Activated CD4-positive, alpha-beta memory T cell treated with anti-CD3 and anti-CD28 coated beads for 36 hours (primary cell): ENCODE results near the gene SMARCC2. TPM values are rescaled to one million over a fixed set of nuclear protein-coding genes. Genes with fewer than 3 reads are reported as not detected.
"Not testable (repeated sequence)": the region's sequence is repeated elsewhere in the genome, so short reads cannot be mapped to it uniquely, and the experiment has no call there.

Source experiments
- CTCF ChIA-PET: fragments of 350-600 bp; sonication (Branson Sonifier 250); formaldehyde crosslinking; loops from one replicate; lab custom pipeline; 2021; ENCODE audit warnings: antibody characterized with exemption, inconsistent platforms; lab: Charles Lee
- POLR2A ChIA-PET: fragments of 350-600 bp; sonication (Branson Sonifier 250); formaldehyde crosslinking; loops from one replicate; lab custom pipeline; 2021; ENCODE audit warnings: antibody characterized with exemption; lab: Charles Lee
- DNase-seq: peaks from one replicate; pipeline ENCODE4 v3.0.0-alpha.2; 2020
- H3K27ac Mint-ChIP-seq: one replicate; pipeline ENCODE4 v1.8.0; 2021; ENCODE audit warnings: mixed read lengths
- H3K27me3 Mint-ChIP-seq: one replicate; pipeline ENCODE4 v1.8.0; 2021; ENCODE audit warnings: mixed read lengths
- H3K36me3 Mint-ChIP-seq: one replicate; pipeline ENCODE4 v1.8.0; 2021; ENCODE audit warnings: mixed read lengths
- H3K4me1 Mint-ChIP-seq: one replicate; pipeline ENCODE4 v1.8.0; 2021; ENCODE audit warnings: low read depth, mixed read lengths
- H3K4me3 Mint-ChIP-seq: one replicate; pipeline ENCODE4 v1.8.0; 2021; ENCODE audit warnings: mild to moderate bottlenecking, mixed read lengths
- H3K9me3 Mint-ChIP-seq: one replicate; pipeline ENCODE4 v1.8.0; 2021; ENCODE audit warnings: mixed read lengths
- intact Hi-C: fragments of 100-400 bp; cut with micrococcal nuclease; formaldehyde crosslinking; loops from one replicate; pipeline ENCODE4 v1.15.1; 2023
- total RNA-seq, 2 experiments: library from RNA; stranded (reverse); gene quantifications; one replicate each; pipeline ENCODE4 v1.2.3, GENCODE V29; 2021

The SMARCC2 gene
- total RNA-seq, 2 experiments from 2014 or later, result 96.4 to 103 TPM

DNA sequence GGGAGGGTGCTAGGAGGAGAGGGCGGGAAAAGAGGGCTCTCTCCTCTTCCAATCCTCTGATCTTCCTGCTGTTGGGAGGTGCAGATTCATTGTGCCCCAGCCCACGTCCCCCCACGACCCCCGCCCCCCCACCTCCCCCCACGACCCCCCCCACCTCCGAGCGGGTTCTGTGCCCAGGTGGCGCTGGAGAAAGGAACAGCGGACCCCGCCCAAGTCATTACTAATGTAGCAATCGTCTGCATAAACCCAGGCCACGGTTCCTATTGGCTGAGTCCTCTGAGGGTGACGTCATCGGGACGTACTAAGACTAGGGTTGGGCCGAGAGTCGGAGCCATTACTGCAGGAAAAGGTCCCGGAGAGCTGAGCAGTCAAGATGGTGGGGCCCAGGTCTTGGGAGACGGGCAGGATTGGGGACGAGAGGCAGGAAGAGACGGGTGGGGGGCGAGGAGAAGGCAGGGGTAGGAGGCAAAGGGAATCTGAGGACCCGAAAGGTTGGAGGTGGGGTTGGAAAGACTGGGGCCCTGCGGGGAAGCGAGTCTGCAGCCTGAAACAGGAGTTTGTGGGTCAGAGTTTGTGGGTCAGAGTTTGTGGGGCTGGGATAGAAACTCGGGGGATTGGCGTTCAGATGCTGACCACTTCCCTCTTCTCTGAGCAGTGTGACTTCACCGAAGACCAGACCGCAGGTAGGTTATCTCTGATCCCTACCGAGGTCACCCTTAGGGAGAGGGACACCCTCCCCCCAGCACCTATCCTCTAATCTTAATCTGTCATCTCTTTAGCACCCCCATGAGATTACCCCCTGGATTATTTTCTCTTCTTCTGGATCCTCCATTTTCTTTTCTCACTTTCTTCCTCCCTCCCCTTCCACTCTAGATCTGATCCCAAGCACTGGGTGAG is 31.0 kb downstream of the SMARCC2 start, which contains the start of gene MYL6:
TSS of gene MYL6 (plus strand) at position 331 of the 897 bp plus-strand sequence. CDS start at position 374, 43 bp downstream.
- Mint-ChIP-seq H3K4me1 (peaks cover 42% of the 10 kb centered on the region), H3K36me3 (peaks cover 51% of the 10 kb centered on the region), H3K4me3 (peak within 1 kb of the TSS; percentile 95), H3K9me3 (no peaks in the 10 kb centered on the region), H3K27me3 (no peaks in the 10 kb centered on the region), H3K27ac (peak within 1 kb of the TSS; percentile 98)
- peak; percentile 95 for DNase-seq
- intact Hi-C loops, result loop anchor here (1.0 to 2.0 kb wide), 4 partner anchors 32 to 180 kb away; partner anchors contain the start of genes CS, IL23A and ZC3H10
- ChIA-PET POLR2A (interaction anchor here (0.6 to 2.4 kb wide), 9 partner anchors 9 to 366 kb away, joined by 3 to 17 read pairs (median 5); partner anchors contain the start of genes ESYT1, SMARCC2 and ZC3H10), CTCF (interaction anchor here (1.4 to 6.2 kb wide), 6 partner anchors 30 to 63 kb away, joined by 4 to 48 read pairs (median 10); partner anchors contain the start of genes ESYT1, RNF41, RPL41 and SMARCC2)

DNA sequence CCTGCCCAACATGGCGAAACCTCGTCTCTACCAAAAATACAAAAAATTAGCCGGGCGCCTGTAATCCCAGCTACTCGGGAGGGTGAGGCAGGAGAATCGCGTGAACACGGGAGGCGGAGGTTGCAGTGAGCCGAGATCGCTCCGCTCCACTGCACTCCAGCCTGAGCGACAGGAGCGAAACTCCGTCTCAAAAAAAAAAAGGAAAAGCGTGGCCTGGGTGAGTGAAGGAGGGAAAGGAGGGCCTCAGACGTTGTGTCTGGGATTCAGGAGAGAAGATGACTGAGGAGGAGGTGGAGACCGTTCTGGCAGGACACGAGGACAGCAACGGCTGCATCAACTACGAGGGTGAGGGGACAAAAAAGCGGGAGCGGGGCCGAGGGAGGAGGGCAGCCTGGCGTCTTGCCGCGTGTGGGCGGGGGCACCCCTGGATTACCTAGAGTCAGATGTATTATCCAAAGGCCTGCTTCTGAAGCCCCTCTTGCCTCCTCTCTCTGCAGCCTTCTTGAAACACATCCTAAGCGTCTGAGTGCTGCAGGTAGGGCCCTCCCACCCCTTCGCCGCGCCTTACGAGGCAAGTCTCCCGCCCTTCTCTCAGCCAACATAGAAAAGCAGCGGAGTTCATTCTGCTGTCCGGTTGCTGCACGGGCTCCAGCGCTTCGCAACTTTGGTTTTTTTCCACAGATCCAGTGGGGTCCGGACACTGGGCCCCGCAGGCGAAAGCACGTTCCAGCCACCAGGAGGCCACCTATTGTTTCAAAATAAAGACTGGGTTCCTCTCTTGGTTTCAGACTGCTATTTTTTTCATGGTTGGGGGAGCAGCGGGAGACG is 31.9 kb downstream of the SMARCC2 start:
- intact Hi-C loops, result loop anchor here (1.0 to 2.0 kb wide), 4 partner anchors 31 to 181 kb away; partner anchors contain the start of genes CS, IL23A and ZC3H10
- ChIA-PET CTCF (interaction anchor here (0.9 to 6.2 kb wide), 7 partner anchors 31 to 41 kb away, joined by 3 to 48 read pairs (median 6); partner anchors contain the start of genes ESYT1, RPL41, SMARCC2 and ZC3H10), POLR2A (interaction anchor here (0.9 to 2.4 kb wide), 7 partner anchors 29 to 54 kb away, joined by 3 to 17 read pairs (median 10); partner anchors contain the start of genes ESYT1, SMARCC2 and ZC3H10)
- peak; percentile 72 for DNase-seq
- H3K36me3 Mint-ChIP-seq, result peaks cover 49% of the 10 kb centered on the region
- peak overlapping the region; percentile 95 for H3K4me3 Mint-ChIP-seq
- H3K27ac Mint-ChIP-seq, result peak overlapping the region; percentile 98
- H3K27me3 Mint-ChIP-seq, result no peaks in the 10 kb centered on the region
- peaks cover 43% of the 10 kb centered on the region for H3K4me1 Mint-ChIP-seq
- H3K9me3 Mint-ChIP-seq, result no peaks in the 10 kb centered on the region

DNA sequence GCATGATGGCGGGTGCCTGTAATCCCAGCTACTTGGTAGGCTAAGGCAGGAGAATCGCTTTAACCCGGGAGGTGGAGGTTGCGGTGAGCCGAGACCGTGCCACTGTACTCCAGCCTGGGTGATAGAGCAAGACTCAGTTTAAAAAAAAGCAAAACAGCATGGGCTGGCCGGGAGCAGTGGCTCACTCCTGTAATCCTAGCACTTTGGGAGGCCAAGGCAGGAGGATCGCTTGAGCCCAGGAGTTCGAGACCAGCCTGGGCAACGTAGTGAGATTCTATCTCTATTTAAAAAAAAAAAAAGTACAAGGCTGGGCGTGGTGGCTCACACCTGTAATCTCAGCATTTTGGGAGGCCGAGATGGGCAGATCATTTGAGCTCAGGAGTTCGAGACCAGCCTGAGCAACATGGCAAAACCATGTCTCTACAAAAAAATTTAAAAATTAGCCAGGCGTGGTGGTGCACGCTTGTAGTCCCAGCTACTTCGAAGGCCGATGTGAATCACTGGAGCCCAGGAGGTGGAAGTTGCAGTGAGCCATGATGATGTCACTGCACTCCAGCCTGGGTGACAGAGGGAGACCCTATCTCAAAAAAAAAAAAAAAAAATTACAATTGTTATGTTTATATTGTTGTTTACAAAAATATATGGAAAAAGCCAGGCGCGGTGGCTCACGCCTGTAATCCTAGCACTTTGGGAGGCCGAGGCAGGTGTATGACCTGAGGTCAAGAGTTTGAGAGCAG is 32.7 kb downstream of the SMARCC2 start:
- peaks cover 39% of the 10 kb centered on the region for H3K4me1 Mint-ChIP-seq
- DNase-seq, intact Hi-C loops, H3K9me3 Mint-ChIP-seq, H3K27me3 Mint-ChIP-seq: not testable (repeated sequence)
- CTCF ChIA-PET, result interaction anchor here (0.6 to 1.3 kb wide), 4 partner anchors 30 to 85 kb away, joined by 3 to 5 read pairs (median 3); partner anchors contain the start of gene ZC3H10
- POLR2A ChIA-PET, result interaction anchor here (0.9 to 1.4 kb wide), 2 partner anchors 33 to 38 kb away, joined by 3 to 6 read pairs; partner anchors contain the start of genes SMARCC2 and ZC3H10
- H3K4me3 Mint-ChIP-seq, result peak overlapping the region; percentile 95
- peaks cover 45% of the 10 kb centered on the region for H3K36me3 Mint-ChIP-seq
- peak overlapping the region; percentile 98 for H3K27ac Mint-ChIP-seq

DNA sequence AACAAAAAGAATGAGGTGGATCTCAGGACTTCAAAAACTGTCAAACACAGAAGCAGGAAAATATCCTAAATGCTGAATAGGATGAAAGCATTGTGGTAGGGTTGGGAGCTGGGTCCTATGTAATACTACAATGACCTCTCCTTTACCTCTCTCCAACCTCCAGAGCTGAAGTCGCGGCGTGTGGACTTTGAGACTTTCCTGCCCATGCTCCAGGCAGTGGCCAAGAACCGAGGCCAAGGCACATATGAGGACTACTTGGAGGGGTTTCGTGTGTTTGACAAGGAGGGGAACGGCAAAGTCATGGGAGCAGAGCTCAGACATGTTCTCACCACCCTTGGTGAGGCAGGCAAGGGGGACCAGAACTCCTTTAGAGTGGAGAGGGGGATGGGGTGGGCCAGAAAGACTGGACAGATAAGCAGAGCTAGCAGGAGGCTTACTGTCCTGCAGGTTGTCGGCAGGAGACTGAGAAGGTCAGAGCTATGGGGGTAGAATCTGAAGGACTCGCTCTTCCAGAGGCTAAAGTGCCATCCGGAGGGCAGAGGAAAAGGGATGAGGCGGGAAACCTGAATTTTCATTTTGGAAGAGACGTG is 33.9 kb downstream of the SMARCC2 start:
- no peaks in the 10 kb centered on the region for H3K27me3 Mint-ChIP-seq
- H3K4me1 Mint-ChIP-seq, result peaks cover 39% of the 10 kb centered on the region
- DNase-seq, result no peak
- intact Hi-C loops, result no loop called here
- CTCF ChIA-PET, result interaction anchor here (0.8 to 2.2 kb wide), 4 partner anchors 27 to 103 kb away, joined by 3 to 6 read pairs (median 3); partner anchors contain the start of genes ANKRD52, SMARCC2 and ZC3H10
- H3K27ac Mint-ChIP-seq, result no peak overlapping the region
- H3K4me3 Mint-ChIP-seq, result peak overlapping the region; percentile 1
- peaks cover 32% of the 10 kb centered on the region for H3K36me3 Mint-ChIP-seq
- POLR2A ChIA-PET, result interaction anchor here (1.0 to 1.6 kb wide), 2 partner anchors 34 to 51 kb away, joined by 5 read pairs; partner anchors contain the start of genes PA2G4 and SMARCC2
- no peaks in the 10 kb centered on the region for H3K9me3 Mint-ChIP-seq

DNA sequence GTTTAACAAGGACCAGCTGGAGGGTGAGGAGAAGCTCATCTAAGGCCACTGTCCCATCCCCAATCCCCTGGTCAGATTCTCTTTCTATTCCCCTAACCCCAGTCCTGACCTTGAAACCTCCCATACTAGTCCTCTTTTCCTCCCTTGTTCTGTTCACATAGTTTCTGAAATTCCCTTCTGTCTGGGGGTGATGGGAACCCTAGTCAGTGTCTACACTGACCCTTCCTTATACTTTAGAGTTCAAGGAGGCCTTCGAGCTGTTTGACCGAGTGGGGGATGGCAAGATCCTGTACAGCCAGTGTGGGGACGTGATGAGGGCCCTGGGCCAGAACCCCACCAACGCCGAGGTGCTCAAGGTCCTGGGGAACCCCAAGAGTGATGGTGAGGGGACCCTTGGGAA is 34.5 kb downstream of the SMARCC2 start:
- intact Hi-C loops, result no loop called here
- no peak overlapping the region for H3K4me3 Mint-ChIP-seq
- DNase-seq, result no peak
- H3K27ac Mint-ChIP-seq, result no peak overlapping the region
- no peaks in the 10 kb centered on the region for H3K27me3 Mint-ChIP-seq
- peaks cover 37% of the 10 kb centered on the region for H3K4me1 Mint-ChIP-seq
- ChIA-PET CTCF (interaction anchor here (0.8 to 2.2 kb wide), 6 partner anchors 26 to 103 kb away, joined by 3 to 7 read pairs (median 4); partner anchors contain the start of genes ANKRD52, SMARCC2 and ZC3H10), POLR2A (interaction anchor here (1.0 to 1.6 kb wide), 2 partner anchors 35 to 50 kb away, joined by 5 read pairs; partner anchors contain the start of genes PA2G4 and SMARCC2)
- H3K36me3 Mint-ChIP-seq, result peaks cover 26% of the 10 kb centered on the region
- H3K9me3 Mint-ChIP-seq, result no peaks in the 10 kb centered on the region

DNA sequence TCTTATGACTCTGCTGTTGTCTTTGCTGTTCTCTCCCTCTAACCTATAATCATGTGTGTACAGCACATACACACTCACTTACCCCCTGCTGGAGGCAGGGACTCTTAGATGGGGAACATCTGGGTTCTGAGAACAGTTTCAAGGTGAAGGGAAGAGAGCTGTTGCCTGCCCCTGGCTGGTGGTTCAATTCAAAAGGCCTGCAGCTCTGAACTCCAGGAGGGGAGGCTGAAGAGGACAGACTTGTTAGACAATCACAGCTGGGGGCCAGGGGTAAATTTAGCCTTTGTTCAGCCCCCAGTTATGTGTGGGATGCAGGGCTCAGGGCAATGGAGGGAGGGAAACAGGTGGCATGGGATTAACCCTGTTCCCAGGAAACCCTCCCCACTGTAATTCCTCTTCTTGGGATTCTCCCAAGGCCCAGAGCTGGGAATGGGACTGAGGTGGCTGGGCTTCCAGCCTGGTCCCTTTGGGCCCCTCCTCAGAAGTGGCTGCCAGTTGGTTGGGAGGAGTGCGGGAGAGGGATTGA is 35.0 kb downstream of the SMARCC2 start:
- Mint-ChIP-seq H3K27me3 (no peaks in the 10 kb centered on the region), H3K4me1 (peaks cover 36% of the 10 kb centered on the region), H3K9me3 (no peaks in the 10 kb centered on the region), H3K27ac (no peak overlapping the region), H3K4me3 (no peak overlapping the region), H3K36me3 (peaks cover 21% of the 10 kb centered on the region)
- DNase-seq, result no peak
- POLR2A ChIA-PET, result interaction anchor here (1.0 to 1.6 kb wide), 2 partner anchors 36 to 50 kb away, joined by 5 read pairs; partner anchors contain the start of genes PA2G4 and SMARCC2
- intact Hi-C loops, result no loop called here
- CTCF ChIA-PET, result interaction anchor here (1.0 to 2.2 kb wide), 4 partner anchors 28 to 104 kb away, joined by 3 to 7 read pairs (median 6); partner anchors contain the start of genes ANKRD52, SMARCC2 and ZC3H10

DNA sequence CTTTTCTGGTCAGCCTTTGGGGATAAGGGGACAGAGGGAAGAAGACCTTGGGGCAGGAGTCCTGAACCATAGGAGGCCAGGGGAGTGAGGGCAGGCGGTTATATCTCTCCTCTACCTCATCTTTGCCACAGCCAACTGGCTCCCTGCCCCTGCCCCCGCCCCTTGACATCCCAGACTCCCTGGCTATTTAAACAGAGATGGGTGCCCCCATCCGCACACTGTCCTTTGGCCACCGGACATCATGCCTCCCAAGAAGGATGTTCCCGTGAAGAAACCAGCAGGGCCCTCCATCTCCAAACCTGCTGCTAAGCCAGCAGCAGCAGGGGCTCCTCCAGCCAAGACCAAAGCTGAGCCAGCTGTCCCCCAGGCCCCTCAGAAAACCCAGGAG is 35.6 kb downstream of the SMARCC2 start:
- H3K4me1 Mint-ChIP-seq, result peaks cover 36% of the 10 kb centered on the region
- CTCF ChIA-PET, result interaction anchor here (1.0 to 2.2 kb wide), 3 partner anchors 27 to 36 kb away, joined by 5 to 7 read pairs (median 6); partner anchors contain the start of genes SMARCC2 and ZC3H10
- no peak for DNase-seq
- peaks cover 15% of the 10 kb centered on the region for H3K36me3 Mint-ChIP-seq
- POLR2A ChIA-PET, result no interaction called here
- H3K4me3 Mint-ChIP-seq, result peak overlapping the region; percentile 78
- no peaks in the 10 kb centered on the region for H3K9me3 Mint-ChIP-seq
- H3K27me3 Mint-ChIP-seq, result no peaks in the 10 kb centered on the region
- intact Hi-C loops, result loop anchor here (2.0 kb wide), 2 partner anchors 69 to 223 kb away; partner anchors contain the start of gene DGKA
- no peak overlapping the region for H3K27ac Mint-ChIP-seq

DNA sequence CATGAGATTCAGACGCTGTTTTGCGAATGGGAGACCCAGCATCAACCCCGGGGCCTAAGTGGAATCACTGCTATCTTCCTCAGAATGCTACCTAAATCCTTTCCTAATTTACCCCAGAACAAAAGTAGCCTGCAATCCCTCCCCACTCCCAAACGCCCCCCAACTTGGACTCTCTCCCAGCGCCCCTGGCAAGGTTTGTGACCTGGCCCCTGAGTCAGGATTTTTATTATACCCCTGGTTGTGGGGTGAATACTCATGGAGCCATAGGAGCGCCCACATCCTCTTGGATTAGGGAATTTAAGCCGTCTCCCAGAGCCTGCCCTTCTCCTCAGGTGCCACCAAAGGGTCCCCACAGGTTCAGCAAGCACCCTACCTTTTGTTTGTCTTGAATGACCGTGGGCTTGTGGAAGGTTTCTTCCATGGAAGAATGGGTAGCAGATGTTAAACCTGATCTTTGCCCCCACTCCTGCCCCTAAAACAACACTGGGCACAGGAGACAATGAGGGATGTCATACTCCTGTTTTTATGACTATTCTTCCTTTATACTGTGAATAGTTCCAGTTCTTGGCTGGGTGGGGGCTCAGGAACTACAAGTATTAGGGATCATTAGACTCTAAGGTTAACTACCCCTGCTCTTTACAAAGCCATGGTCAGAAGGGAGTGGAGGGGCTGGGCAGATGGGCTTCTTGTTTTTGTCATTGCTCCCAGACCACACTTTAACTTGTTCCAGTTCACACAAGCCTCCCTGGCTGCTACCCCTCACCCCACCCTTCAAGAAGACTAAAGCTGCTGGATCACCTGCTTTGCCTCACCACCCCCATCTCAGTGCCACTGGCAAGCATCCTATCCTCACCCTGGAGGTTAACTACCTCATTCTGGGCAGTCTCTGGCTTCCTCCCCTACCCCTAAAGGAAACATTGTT is 36.3 kb downstream of the SMARCC2 start:
- ChIA-PET POLR2A (interaction anchor here (1.3 kb wide), 1 partner anchor 69 kb away, joined by 5 read pairs; no protein-coding TSS in a partner anchor), CTCF (interaction anchor here (1.5 kb wide), 1 partner anchor 27 kb away, joined by 7 read pairs; no protein-coding TSS in a partner anchor)
- Mint-ChIP-seq H3K9me3 (no peaks in the 10 kb centered on the region), H3K4me1 (peaks cover 36% of the 10 kb centered on the region), H3K36me3 (peaks cover 9% of the 10 kb centered on the region), H3K4me3 (peak overlapping the region; percentile 78), H3K27me3 (no peaks in the 10 kb centered on the region), H3K27ac (peak overlapping the region; percentile 96)
- intact Hi-C loops, result loop anchor here (1.0 to 2.0 kb wide), 7 partner anchors 7 to 222 kb away; partner anchors contain the start of genes DGKA, PA2G4, SMARCC2 and ZC3H10
- no peak for DNase-seq
